VCaP (cell line): ENCODE data around the gene DGKD.

Experiments
- H3K27ac ChIP-seq: fragments of 450-650 bp; 2 replicates; pipeline ENCODE4 v1.5.1; 2017
- CTCF ChIP-seq: fragments of 450-650 bp; conservative IDR thresholded peaks from 2 replicates; pipeline ENCODE4 v1.5.1; 2017; ENCODE audit warnings: mild to moderate bottlenecking, moderate library complexity

DGKD gene

DNA sequence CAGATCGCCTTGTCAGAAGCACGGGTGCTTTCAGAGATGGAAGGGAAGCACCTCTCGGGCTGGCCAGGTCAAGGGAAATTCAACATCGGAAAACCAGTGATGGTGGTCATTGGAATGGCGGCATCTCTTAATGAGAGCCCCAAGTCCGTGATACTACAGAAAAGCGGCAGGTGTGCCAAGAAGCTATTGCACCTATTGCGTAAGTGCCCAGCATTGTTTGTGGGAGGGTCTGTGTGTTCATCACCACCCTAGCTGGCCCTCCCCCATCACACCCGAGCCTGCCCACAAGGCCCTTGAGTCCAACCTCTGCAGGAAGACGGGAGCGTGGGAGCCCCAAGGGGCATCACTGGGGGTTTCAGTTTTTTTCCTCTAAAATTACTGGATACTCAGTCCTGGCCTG lies 100.7 kb downstream of the DGKD start:
- no peak for TF ChIP-seq CTCF
- H3K27ac ChIP-seq, result no peak overlapping the region

- TF ChIP-seq CTCF, result no peak
- no peak overlapping the region for H3K27ac ChIP-seq
These were observed 101.2 kb downstream of the DGKD start for GRCh38 chr2:233455491-233455890.

DNA sequence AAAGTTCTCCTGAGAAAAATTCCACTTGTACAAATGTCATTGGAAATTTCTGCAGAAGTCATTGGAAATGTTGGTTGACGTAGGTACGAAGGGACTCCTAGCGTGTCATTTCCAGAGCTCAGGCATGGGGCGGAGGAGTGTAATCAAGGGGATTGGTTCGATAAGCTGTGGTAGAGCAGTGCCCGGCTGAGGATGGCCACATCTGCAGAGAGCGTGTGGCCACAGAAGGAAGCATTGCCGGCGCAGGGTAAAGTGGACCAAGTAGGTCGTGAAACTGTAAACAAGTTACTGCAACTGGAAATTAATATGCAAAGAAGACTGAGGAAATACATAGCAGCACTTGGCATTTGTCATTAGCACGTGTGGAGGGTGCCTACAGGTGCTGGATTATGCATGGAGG lies 101.8 kb downstream of the DGKD start:
- H3K27ac ChIP-seq, result no peak overlapping the region
- TF ChIP-seq CTCF, result no peak

DNA sequence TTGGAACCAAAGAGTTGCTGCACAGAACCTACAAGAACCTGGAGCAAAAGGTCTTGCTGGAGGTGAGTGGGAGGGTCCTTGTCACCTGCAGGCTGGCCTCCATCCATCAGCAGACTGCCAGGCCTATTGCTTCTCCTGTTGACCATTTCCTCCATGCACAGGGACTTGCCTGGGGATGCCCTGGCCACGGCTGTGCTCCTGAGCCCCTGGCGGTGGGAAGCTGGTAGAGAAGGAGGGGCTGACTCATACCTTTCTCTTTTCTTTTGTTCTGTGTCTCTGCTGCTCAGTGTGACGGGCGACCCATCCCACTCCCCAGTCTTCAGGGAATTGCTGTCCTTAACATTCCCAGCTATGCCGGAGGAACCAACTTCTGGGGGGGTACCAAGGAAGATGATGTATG lies 102.6 kb downstream of the DGKD start:
- H3K27ac ChIP-seq, result no peak overlapping the region
- no peak for TF ChIP-seq CTCF

DNA sequence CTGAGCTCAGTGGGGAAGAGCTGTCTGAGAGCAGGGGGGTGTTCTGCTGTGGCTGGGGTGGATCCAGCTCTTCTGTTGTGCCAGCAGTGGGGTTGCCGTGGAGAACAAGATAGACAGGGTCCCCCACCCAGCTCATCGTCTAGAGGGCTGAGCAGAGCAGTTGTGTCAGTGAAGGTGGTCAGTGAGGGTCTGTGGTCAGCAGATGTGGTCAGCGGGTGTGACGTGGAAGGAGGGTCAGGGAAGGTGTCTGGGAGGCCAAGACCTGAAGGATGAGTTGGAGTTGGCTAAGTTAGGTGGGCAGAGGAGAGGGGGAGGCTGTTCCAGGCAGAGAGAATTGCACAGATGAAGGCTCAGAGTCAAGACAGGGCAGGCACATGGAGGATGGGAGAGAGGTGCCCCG lies 103.1 kb downstream of the DGKD start:
- no peak for TF ChIP-seq CTCF
- H3K27ac ChIP-seq, result no peak overlapping the region

DNA sequence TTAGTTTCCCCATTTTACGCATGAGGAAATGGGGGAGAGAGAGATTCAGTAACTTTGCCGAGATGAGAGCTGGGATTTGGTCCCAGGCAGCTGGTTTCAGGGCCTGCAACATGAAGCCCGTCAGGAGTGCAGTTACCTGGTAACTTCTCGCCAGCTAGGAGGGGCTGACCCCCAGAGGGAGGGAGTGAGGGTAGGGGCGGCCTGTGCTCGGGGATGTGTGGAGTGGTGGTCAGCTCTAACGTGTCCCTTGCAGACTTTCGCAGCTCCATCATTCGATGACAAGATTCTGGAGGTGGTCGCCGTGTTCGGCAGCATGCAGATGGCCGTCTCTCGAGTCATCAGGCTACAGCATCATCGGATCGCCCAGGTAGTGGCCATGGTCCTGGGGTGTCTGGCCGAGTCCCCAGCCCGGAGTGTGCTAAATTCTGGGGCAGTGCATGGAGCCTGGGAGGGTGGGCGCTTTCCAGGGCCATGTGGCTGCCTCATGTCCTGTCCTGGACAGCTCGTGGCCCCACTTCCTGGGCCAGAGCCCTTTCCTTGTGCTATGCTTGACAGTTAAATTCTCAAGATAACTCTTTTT lies 103.8 kb downstream of the DGKD start:
- TF ChIP-seq CTCF, result no peak
- H3K27ac ChIP-seq, result no peak overlapping the region

DNA sequence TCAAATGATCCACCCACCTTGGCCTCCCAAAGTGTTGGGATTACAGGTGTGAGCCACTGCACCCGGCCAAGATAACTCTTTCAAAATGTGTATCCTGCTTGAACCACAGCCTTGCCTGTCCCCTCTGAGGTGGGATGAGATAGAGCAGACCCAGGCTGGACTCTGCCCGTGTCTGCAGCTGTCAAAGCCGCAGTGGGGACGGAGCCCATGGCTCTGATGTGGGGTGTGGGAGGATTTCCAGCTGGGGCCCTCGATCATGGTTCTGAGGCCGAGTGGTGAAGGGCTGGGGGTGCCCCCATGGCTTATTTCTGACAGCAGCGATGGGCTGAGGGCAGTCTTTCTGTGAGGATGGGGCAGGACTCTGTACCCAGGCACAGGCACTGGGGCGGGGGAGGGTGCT lies 104.5 kb downstream of the DGKD start:
- no peak overlapping the region; the same call in 1 of the 2 replicates for H3K27ac ChIP-seq
- no peak for TF ChIP-seq CTCF

DNA sequence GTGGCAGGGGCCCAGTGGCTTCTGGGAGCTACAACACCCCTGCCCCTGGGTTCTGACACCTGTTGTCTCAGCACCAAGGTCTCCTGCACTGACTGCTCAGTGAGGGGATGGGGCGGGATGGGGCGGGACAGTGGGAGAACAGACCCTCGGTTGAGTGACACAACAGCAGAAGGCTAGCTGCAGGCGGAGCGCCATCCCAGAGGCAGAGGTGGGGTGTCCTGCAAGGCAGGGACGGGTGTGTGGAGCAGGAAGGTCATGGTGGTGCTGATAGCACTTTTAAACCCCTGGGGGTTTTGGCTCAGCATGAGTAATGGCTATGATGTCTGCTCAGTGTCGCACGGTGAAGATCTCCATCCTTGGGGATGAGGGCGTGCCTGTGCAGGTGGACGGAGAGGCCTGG lies 105.1 kb downstream of the DGKD start:
- no peak for TF ChIP-seq CTCF
- peak overlapping the region; percentile 76; the same call in 1 of the 2 replicates for H3K27ac ChIP-seq
